Activated naive CD4-positive, alpha-beta T cell treated with anti-CD3 and anti-CD28 coated beads, Interleukin-2, amount 10 ng/mL, durations not matched to agents 7 days and 5 days (primary cell): Measurements from ENCODE around the gene DOK5.

Experiments
- CTCF ChIA-PET: fragments of 350-600 bp; sonication (Branson Sonifier 250); formaldehyde crosslinking; loops from one replicate; lab custom pipeline; 2021; ENCODE audit warnings: antibody characterized with exemption; lab: Charles Lee
- DNase-seq: peaks from one replicate; pipeline ENCODE4 v3.0.0-alpha.2; 2020
- H3K27ac Mint-ChIP-seq: one replicate; pipeline ENCODE4 v1.8.0; 2021; ENCODE audit warnings: mild to moderate bottlenecking, moderate library complexity, mixed read lengths
- H3K27me3 Mint-ChIP-seq: one replicate; pipeline ENCODE4 v1.8.0; 2021; ENCODE audit warnings: mild to moderate bottlenecking, mixed read lengths
- H3K36me3 Mint-ChIP-seq: one replicate; pipeline ENCODE4 v1.8.0; 2021; ENCODE audit warnings: mixed read lengths
- H3K4me1 Mint-ChIP-seq: one replicate; pipeline ENCODE4 v1.8.0; 2021; ENCODE audit warnings: mixed read lengths
- H3K4me3 Mint-ChIP-seq: one replicate; pipeline ENCODE4 v1.8.0; 2021; ENCODE audit warnings: mild to moderate bottlenecking, moderate library complexity, mixed read lengths
- H3K9me3 Mint-ChIP-seq: one replicate; pipeline ENCODE4 v1.8.0; 2021; ENCODE audit warnings: mixed read lengths

DOK5 gene

DNA sequence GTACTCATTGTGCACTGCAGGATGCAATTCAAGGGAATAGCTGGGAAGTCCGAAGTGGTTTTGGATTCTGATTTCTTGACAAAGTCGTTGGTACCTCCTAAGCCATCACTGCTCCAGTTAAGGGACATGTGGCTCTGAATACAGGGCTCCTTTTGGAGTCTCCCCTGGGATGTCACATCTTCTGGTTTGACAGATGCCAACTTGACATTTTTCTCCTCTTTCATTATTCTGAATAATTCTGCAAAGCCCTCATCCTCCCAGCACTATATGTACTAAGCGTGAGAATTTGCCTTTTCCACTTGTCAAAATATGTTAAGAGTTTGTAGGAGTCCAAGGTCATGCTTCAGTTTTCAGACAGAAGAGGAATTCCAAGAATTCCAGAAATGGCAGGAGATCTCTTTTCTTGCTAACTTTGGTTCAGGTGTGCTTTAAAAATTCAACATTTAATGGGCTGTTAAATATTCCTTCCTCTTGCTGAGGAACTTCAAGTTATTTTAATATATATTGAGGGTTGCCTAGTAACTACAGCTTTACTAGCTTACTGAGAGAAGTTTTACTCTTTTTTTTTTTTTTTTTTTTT, 38.7 kb downstream of the DOK5 start:
- DNase-seq: no peak
- no peaks in the 10 kb centered on the region for H3K4me1 Mint-ChIP-seq
- H3K4me3 Mint-ChIP-seq: no peak overlapping the region
- CTCF ChIA-PET: no interaction called here
- no peaks in the 10 kb centered on the region for H3K36me3 Mint-ChIP-seq
- H3K27ac Mint-ChIP-seq: no peak overlapping the region
- no peaks in the 10 kb centered on the region for H3K9me3 Mint-ChIP-seq
- H3K27me3 Mint-ChIP-seq: no peaks in the 10 kb centered on the region

DNA sequence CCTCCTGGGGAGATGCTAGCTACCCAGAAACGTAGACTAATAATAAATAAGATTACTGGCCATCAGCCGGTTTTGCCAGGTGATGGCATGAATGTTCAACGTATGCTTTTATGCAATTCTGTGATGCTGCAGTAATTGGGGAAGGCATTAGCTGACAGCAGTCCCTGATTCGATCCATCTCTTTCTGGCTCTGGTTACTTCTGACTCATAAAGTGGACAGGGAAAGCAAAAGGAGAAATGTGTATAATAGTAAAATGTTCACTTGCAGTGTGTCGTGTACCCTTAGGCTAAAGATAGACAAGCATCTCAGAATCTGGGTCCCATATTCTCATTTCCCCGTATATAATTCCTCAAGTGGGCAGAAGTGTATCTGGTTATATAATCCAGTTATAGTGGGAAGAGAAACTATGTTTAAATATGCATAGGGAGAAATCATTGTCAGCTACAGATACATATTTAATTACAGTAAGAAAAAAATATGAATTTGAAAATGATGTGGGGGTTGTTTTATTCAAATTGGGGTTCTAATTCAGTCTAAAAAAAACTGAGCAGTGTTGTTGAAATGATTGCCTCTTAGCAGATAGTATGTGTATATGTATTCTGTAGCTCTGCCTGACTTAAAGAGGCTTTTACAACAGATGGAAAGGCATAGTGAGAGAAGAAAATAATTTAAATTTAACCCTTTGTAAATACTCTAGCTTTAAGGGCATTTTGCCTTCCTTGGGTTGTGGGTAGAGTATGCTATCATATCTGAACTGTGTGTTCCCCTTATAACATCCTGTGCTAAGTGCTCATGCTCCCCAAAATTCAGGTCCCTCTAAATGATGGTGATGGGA, 40.6 kb downstream of the DOK5 start:
- H3K36me3 Mint-ChIP-seq: no peaks in the 10 kb centered on the region

DNA sequence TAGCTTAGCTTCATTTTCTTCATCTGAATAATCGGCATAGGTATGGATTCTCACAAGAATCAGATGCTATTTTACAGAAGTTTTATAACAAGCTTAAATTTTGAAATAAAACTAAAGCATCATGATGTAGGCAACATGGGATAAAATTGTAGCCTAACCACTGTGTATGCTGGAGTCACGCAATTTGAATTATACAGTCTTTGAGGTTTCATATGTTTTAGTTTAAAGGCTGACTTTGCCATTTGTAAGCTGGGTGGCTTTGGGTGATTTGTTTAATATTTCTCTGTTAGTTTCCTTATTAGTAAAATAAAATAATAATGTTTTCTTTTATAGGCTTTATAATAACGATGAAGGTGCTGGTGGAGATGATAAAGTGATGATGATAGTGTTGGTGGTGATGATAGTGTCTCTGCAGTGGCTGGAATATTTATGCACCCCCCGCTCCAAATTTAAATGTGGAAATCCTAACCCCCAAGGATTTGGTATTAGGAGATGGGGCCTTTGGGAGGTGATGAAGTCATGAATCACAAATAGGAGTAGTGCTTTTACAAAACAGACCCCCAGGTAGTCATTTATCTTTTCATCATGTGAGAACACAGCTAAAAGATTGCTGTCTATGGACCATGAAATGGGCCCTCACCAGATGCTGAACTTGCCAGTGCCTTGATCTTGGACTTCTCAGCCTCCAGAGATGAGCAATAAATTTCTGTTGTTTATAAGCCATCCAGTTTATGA, 42.0 kb downstream of the DOK5 start:
- H3K27ac Mint-ChIP-seq: no peak overlapping the region
- H3K36me3 Mint-ChIP-seq: no peaks in the 10 kb centered on the region
- no peak for DNase-seq
- CTCF ChIA-PET: no interaction called here
- H3K9me3 Mint-ChIP-seq: no peaks in the 10 kb centered on the region
- no peak overlapping the region for H3K4me3 Mint-ChIP-seq
- no peaks in the 10 kb centered on the region for H3K27me3 Mint-ChIP-seq
- no peaks in the 10 kb centered on the region for H3K4me1 Mint-ChIP-seq

More for the DNA sequence above, 40.6 kb downstream of the DOK5 start:
- Mint-ChIP-seq H3K27ac (no peak overlapping the region), H3K4me1 (no peaks in the 10 kb centered on the region), H3K9me3 (no peaks in the 10 kb centered on the region), H3K4me3 (no peak overlapping the region), H3K27me3 (no peaks in the 10 kb centered on the region)
- CTCF ChIA-PET: no interaction called here
- DNase-seq: no peak

DNA sequence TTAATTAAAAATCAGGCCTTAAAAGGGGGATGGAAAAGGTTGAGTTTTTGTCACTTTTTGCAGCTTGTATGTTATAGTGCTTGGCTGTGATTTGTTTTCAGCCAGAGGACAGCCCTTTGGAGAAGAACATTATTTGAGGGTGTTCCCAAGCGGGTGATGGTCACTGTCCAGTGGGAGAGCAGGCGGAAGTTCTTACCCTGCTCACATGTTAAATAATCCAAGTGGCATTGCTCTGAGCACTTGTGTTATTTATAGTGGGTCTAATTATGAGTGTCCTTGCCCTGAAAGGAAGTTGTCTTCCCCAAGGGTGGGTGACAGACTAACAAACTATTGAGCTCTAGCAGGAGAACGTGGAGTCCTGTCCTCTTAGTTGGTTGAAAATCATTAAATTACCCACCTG, 49.5 kb downstream of the DOK5 start:
- DNase-seq: no peak
- Mint-ChIP-seq H3K27ac (no peak overlapping the region), H3K9me3 (no peaks in the 10 kb centered on the region), H3K27me3 (no peaks in the 10 kb centered on the region), H3K4me3 (no peak overlapping the region), H3K36me3 (no peaks in the 10 kb centered on the region), H3K4me1 (no peaks in the 10 kb centered on the region)
- CTCF ChIA-PET: no interaction called here

DNA sequence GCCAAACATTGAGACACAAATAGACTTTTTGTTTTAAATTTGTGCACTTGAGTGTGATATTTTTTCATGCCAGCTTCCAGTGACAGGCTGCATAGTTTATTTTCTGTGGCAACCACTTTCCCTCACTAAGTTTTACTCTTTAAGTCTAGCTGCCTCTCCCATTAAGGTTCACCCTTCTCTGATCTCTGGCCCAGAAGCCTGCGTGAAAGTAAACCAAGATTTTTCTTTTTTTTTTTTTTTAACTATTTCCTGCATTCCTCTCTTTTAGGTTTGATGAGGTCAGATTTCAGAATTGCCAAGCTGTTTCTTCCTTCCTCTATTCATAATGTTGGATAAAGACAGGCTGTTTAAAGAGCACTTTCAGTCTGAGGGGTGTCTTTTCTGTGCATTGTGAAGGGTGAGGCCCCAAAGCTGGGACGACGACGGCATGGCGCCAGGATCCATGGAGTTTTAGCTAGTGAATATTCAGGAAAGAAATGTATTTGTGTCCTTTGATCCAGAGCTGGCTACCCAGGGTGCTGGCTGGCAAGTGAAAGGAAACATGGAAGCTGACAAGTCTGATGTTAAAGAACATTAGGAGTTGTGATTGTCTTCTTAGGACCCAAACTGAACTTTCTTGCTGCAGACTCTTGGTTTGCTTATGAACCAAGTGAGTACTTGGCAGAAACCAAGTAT, 50.7 kb downstream of the DOK5 start:
- H3K9me3 Mint-ChIP-seq: no peaks in the 10 kb centered on the region

DNA sequence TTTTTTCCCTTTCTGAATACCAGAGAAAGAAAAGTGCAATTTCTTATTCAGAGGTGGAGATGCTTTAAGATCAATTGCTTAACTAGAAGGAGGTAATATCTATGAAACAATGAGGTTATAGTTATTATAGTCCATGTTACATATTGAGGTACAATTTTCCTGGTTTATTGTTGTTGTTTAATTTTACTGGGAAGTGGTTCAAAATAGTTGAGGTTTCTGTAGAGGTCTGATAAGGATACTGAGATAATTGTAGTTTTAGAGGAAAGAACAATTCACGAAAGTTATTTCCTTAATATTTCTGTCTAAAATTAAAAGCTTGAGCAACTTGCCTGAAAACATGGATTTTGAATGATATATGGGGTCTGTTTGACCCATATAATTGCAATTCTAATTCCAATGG, 51.4 kb downstream of the DOK5 start:
- CTCF ChIA-PET: no interaction called here
- no peaks in the 10 kb centered on the region for H3K9me3 Mint-ChIP-seq
- no peaks in the 10 kb centered on the region for H3K27me3 Mint-ChIP-seq
- H3K36me3 Mint-ChIP-seq: no peaks in the 10 kb centered on the region
- no peaks in the 10 kb centered on the region for H3K4me1 Mint-ChIP-seq
- DNase-seq: no peak
- H3K27ac Mint-ChIP-seq: no peak overlapping the region
- H3K4me3 Mint-ChIP-seq: no peak overlapping the region

More for the DNA sequence above, 50.7 kb downstream of the DOK5 start:
- H3K36me3 Mint-ChIP-seq: no peaks in the 10 kb centered on the region
- H3K4me3 Mint-ChIP-seq: no peak overlapping the region
- CTCF ChIA-PET: no interaction called here
- no peaks in the 10 kb centered on the region for H3K27me3 Mint-ChIP-seq
- no peaks in the 10 kb centered on the region for H3K4me1 Mint-ChIP-seq
- no peak for DNase-seq
- no peak overlapping the region for H3K27ac Mint-ChIP-seq

DNA sequence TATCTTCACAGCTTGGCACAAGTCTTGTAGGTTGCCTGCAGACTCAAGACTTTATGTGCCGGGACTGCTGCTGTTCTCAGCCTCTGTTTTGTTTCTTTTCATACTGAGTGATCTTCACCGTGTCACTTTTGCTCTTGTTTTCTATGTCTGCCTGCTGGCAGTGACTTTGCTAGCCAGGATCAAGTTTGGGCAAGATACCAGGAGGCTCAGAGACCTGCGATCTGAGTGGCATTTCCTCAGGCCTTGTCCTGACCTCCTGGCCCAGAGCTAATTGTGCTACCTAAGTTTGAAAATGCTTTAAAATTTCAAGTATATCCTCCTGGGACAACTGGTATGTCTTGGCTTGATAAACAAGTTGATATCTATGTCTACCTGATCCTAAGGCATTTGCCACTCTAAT, 57.2 kb downstream of the DOK5 start:
- no peaks in the 10 kb centered on the region for H3K9me3 Mint-ChIP-seq
- H3K4me3 Mint-ChIP-seq: no peak overlapping the region
- CTCF ChIA-PET: no interaction called here
- no peak for DNase-seq
- H3K36me3 Mint-ChIP-seq: no peaks in the 10 kb centered on the region
- H3K27me3 Mint-ChIP-seq: no peaks in the 10 kb centered on the region
- H3K4me1 Mint-ChIP-seq: no peaks in the 10 kb centered on the region
- no peak overlapping the region for H3K27ac Mint-ChIP-seq

DNA sequence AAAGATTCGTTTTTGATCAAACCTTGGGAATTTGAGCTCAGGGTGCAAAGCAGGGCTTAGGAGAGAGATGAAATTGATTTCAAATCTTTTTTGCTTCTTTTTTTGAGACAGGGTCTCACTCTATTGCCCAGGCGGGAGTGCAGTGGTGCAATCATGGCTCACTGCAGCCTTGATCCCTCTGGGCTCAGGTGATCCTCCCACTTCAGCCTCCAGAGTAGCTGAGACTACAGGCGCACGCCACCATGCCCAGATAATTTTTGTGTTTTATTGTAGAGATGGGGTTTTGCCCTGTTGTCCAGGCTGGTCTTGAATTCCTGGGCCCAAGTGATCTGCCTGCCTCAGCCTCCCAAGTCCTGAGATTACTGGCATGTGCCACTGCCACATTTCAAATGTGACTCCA, 58.7 kb downstream of the DOK5 start:
- CTCF ChIA-PET: no interaction called here
- Mint-ChIP-seq H3K4me3 (no peak overlapping the region), H3K27ac (no peak overlapping the region), H3K27me3 (no peaks in the 10 kb centered on the region), H3K36me3 (no peaks in the 10 kb centered on the region), H3K9me3 (peaks cover 2% of the 10 kb centered on the region), H3K4me1 (no peaks in the 10 kb centered on the region)
- DNase-seq: no peak

DNA sequence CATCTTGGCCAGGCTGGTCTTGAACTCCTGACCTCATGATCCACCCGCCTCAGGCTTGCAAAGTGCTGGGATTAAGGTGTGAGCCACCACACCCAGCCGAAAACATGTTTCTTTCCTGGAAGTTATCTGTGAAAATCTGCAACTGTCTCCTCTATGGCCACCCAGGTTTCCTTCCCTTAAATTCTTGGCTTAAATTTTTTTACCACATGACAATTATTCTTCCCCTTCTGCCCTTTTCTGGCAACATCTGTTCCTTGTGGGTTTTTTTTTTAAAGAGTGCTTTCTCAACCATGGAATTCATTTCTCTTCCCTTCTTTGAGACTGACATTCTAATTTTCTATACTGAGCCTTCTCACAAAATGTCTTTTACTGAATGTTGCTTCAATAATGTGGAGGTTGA, 59.6 kb downstream of the DOK5 start:
- Mint-ChIP-seq H3K27me3 (no peaks in the 10 kb centered on the region), H3K4me1 (no peaks in the 10 kb centered on the region), H3K9me3 (peaks cover 2% of the 10 kb centered on the region), H3K4me3 (no peak overlapping the region), H3K27ac (no peak overlapping the region), H3K36me3 (no peaks in the 10 kb centered on the region)
- CTCF ChIA-PET: no interaction called here
- no peak for DNase-seq

DNA sequence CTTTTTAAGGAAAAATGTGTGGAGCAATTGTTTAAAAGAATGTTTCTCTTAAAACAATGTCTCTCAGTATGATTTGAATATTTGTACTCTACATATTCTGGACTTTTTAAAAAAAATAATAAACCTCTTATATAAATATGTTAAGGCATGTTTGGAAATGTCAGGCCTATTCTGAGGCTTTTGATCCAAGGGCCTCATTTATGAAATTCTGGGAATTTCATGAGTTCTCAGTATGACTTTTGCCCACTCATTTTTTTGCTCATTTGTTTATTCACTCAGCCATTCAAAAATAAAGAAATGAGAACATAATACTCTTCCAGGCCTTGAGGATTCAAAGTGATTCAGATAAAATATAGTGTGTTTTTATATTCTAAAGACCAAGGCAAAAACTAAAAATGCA, 60.4 kb downstream of the DOK5 start:
- no peak for DNase-seq
- H3K4me1 Mint-ChIP-seq: no peaks in the 10 kb centered on the region
- H3K9me3 Mint-ChIP-seq: peaks cover 2% of the 10 kb centered on the region
- H3K36me3 Mint-ChIP-seq: no peaks in the 10 kb centered on the region
- no peaks in the 10 kb centered on the region for H3K27me3 Mint-ChIP-seq
- no peak overlapping the region for H3K27ac Mint-ChIP-seq
- no peak overlapping the region for H3K4me3 Mint-ChIP-seq
- CTCF ChIA-PET: no interaction called here

DNA sequence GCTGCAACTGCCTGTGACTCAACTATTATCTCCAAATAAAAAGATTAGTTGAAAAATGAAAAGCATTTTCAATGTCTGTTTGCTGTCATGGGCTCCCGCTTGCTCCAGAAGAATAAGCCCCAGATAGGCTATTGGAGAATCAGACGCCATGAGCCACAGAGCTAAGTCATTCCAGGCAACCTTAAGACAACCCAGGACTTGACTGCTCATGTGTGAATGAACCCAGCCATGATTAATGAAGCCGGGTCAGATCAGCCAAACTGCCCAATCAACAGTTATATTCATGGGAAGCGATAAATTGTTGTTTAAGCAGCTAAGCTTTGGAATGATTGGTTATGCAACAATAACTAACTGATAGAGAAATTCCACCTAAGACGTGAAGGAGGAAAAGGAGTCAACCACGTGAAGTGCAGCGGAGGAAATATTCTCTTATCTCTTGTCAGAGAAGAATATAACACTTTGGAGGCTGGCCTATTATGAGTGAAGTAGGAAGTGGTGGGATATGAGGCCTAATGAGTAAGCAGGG, 64.2 kb downstream of the DOK5 start:
- H3K9me3 Mint-ChIP-seq: peaks cover 2% of the 10 kb centered on the region
- H3K27me3 Mint-ChIP-seq: no peaks in the 10 kb centered on the region
- H3K36me3 Mint-ChIP-seq: no peaks in the 10 kb centered on the region
- no peaks in the 10 kb centered on the region for H3K4me1 Mint-ChIP-seq
- H3K27ac Mint-ChIP-seq: no peak overlapping the region
- no peak for DNase-seq
- no peak overlapping the region for H3K4me3 Mint-ChIP-seq
- CTCF ChIA-PET: no interaction called here

DNA sequence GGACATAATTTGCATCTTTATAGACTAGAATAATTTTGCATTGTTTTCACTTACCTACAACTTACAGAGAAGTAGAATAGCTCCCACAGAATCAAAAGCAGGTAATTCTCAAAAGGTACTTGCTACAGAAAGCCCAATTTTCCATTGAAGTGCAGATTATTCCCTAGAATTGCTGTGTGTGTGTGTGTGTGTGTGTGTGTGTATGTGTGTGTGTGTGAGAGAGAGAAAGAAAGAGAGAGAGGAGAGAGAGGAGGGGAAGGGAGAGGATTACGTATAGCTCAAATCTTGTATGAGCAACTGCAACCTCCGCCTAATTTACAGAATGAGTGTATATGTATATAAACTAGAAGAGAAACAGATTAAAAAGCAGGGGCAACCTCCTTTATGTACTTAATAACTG, 68.0 kb downstream of the DOK5 start:
- Mint-ChIP-seq H3K9me3 (peaks cover 2% of the 10 kb centered on the region), H3K4me3 (no peak overlapping the region), H3K4me1 (no peaks in the 10 kb centered on the region), H3K27ac (no peak overlapping the region), H3K27me3 (no peaks in the 10 kb centered on the region), H3K36me3 (no peaks in the 10 kb centered on the region)
- DNase-seq: no peak
- CTCF ChIA-PET: no interaction called here

DNA sequence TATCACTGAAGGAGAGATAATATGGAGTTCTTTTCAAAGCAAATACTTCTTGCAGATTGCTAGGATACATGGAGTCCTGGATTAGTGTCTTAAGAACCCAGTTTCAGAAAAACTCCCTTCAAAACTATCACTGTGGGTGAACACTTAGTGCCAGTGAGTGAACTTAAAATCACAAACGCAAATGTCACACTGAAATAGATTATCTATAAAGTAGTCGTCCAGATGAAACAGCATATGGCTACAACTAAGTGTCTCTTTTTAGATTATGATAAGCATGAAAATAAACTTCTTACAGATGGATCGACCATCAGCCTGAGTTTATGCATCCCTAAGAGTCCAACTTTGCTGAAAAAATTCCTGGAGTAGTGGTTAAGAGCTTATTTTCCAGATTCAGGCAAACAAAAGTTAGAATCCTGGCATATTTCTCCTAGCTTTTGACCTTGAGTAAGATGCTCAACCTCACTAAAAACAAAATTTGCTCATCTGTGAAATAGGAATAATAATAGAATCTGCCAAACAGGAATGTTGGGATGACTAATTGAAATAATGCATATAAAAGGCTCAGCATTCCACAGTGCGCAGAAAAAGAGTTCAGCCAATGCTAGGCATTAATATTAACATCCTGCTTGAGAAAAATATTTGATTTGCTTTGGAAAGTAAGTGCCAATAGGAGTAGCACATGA, 70.4 kb downstream of the DOK5 start:
- no peaks in the 10 kb centered on the region for H3K9me3 Mint-ChIP-seq
- H3K27ac Mint-ChIP-seq: no peak overlapping the region
- CTCF ChIA-PET: no interaction called here
- no peaks in the 10 kb centered on the region for H3K36me3 Mint-ChIP-seq
- no peaks in the 10 kb centered on the region for H3K4me1 Mint-ChIP-seq
- no peaks in the 10 kb centered on the region for H3K27me3 Mint-ChIP-seq
- H3K4me3 Mint-ChIP-seq: no peak overlapping the region
- DNase-seq: no peak

DNA sequence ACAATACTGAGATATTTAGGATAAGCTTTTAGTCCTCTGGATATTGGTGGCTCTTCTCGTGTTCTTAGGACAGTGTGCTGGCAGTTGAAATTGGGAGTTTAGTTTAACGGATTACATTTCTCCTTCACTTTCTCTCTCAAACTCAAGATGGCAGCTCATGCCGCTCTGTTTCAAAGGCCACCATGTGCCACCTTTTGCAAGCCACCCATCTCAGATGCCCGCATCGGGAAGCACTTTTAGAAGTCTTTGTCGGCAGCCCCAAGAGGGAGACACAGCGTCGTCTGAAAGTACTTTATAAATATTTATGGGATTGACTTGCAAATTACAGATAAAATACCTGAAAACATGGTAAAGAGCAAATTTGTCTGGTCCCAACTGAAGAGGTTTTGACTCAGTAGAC, 73.5 kb downstream of the DOK5 start:
- no peak for DNase-seq
- H3K4me1 Mint-ChIP-seq: no peaks in the 10 kb centered on the region
- H3K27me3 Mint-ChIP-seq: no peaks in the 10 kb centered on the region
- CTCF ChIA-PET: no interaction called here
- no peaks in the 10 kb centered on the region for H3K36me3 Mint-ChIP-seq
- no peak overlapping the region for H3K4me3 Mint-ChIP-seq
- H3K9me3 Mint-ChIP-seq: no peaks in the 10 kb centered on the region
- H3K27ac Mint-ChIP-seq: no peak overlapping the region
